H1 (cell line): ENCODE results near the gene AGBL4. TPM values are rescaled to one million over a fixed set of nuclear protein-coding genes. Genes with fewer than 3 reads are reported as not detected.

Experiments used
- CTCF ChIA-PET: fragments of 300-600 bp; sonication (Branson Sonifier 250); formaldehyde crosslinking; loops from one replicate; lab custom pipeline; 2021; ENCODE audit not compliant: partially characterized antibody; lab: Charles Lee
- POLR2A ChIA-PET: fragments of 300-600 bp; sonication (Branson Sonifier 250); formaldehyde crosslinking; loops from one replicate; lab custom pipeline; 2021; ENCODE audit warnings: inconsistent platforms; ENCODE audit not compliant: partially characterized antibody; lab: Charles Lee
- DNase-seq, 2 experiments: peaks; one replicate each; pipeline versions ENCODE4 v3.0.0 to v3.0.0-alpha.2; 2010 to 2022; ENCODE audit warnings: low spot score in 2 of 2, low read depth in 1 of 2, mixed read lengths in 1 of 2
- FAIRE-seq: peaks from 2 replicates; lab custom pipeline; 2011; peaks lifted over from hg19 to GRCh38; lab: Jason Lieb, UNC
- H2AFZ ChIP-seq: 2 replicates; pipeline ENCODE4 v1.8.1; 2012; ENCODE audit warnings: low read length, inconsistent platforms
- H2AK5ac ChIP-seq: 2 replicates; pipeline ENCODE4 v1.6.1; 2013; ENCODE audit warnings: low read depth, low read length
- H2BK120ac ChIP-seq: replicated peaks from 2 replicates; pipeline ENCODE3; 2013; ENCODE audit warnings: low read depth, low read length, inconsistent platforms
- H2BK12ac ChIP-seq: 2 replicates; pipeline ENCODE4 v1.6.1; 2013; ENCODE audit warnings: low read depth, low read length
- H2BK15ac ChIP-seq: 2 replicates; pipeline ENCODE4 v1.6.1; 2013; ENCODE audit warnings: low read length
- H2BK20ac ChIP-seq: 2 replicates; pipeline ENCODE4 v1.6.1; 2013; ENCODE audit warnings: low read length
- H2BK5ac ChIP-seq: 2 replicates; pipeline ENCODE4 v1.6.1; 2013; ENCODE audit warnings: low read depth, low read length
- H3K14ac ChIP-seq: 2 replicates; pipeline ENCODE4 v1.6.1; 2013; ENCODE audit warnings: inconsistent platforms; ENCODE audit not compliant: insufficient read length
- H3K18ac ChIP-seq: 2 replicates; pipeline ENCODE4 v1.6.1; 2013; ENCODE audit warnings: low read length; ENCODE audit errors: extremely low read depth
- H3K23ac ChIP-seq: 2 replicates; pipeline ENCODE4 v1.6.1; 2013; ENCODE audit warnings: inconsistent platforms; ENCODE audit not compliant: insufficient read length
- H3K23me2 ChIP-seq: 2 replicates; pipeline ENCODE4 v1.6.1; 2013; ENCODE audit warnings: low read depth, low read length
- H3K27ac ChIP-seq: 2 replicates; pipeline ENCODE4 v1.6.1; 2011; ENCODE audit warnings: low read depth, low read length, inconsistent platforms
- H3K27me3 ChIP-seq, 4 experiments: replicated peaks in 1 of 4; 1 replicate in 1 of 4; 2 replicates in 3 of 4; pipeline versions ENCODE4 v1.6.1 to v1.8.1; 2011 to 2013; ENCODE audit warnings: low read length in 3 of 4, mild to moderate bottlenecking in 3 of 4, inconsistent platforms in 2 of 4, mixed read lengths in 2 of 4, moderate library complexity in 1 of 4; ENCODE audit not compliant: control insufficient read depth in 3 of 4, insufficient read depth in 3 of 4; ENCODE audit errors: extremely low read depth in 1 of 4
- H3K36me3 ChIP-seq, 4 experiments: 2 replicates each; pipeline versions ENCODE4 v1.6.1 to v1.8.1; 2011 to 2013; ENCODE audit warnings: mild to moderate bottlenecking in 4 of 4, low read length in 3 of 4, moderate library complexity in 2 of 4, control low read depth in 1 of 4, inconsistent platforms in 1 of 4; ENCODE audit not compliant: insufficient read depth in 4 of 4, control insufficient read depth in 2 of 4
- H3K4ac ChIP-seq: replicated peaks from 2 replicates; pipeline ENCODE3; 2013; ENCODE audit warnings: low read length, low read depth, mixed read lengths, inconsistent platforms; ENCODE audit not compliant: insufficient read length
- H3K4me1 ChIP-seq, 4 experiments: replicated peaks in 1 of 4; 1 replicate in 1 of 4; 2 replicates in 3 of 4; pipeline versions ENCODE4 v1.6.1 to v1.8.1; 2011 to 2013; ENCODE audit warnings: low read length in 3 of 4, inconsistent platforms in 2 of 4, mixed read lengths in 1 of 4; ENCODE audit not compliant: insufficient read depth in 4 of 4, control insufficient read depth in 3 of 4
- H3K4me2 ChIP-seq, 2 experiments: 2 replicates each; pipeline versions ENCODE4 v1.6.1 to v1.8.1; 2011 to 2013; ENCODE audit warnings: low read depth in 2 of 2, low read length in 2 of 2, control low read depth in 1 of 2, inconsistent platforms in 1 of 2, mild to moderate bottlenecking in 1 of 2; ENCODE audit not compliant: insufficient read depth in 1 of 2
- H3K4me3 ChIP-seq, 4 experiments: fragments of 200-600, 300-600 bp in 1 of 4; sonication (generic), shearing (Covaris generic), sonication (Bioruptor Twin) in 1 of 4; 2 replicates each; pipeline versions ENCODE4 v1.5.1 to v1.8.1; 2011 to 2016; ENCODE audit warnings: low read length in 4 of 4, low read depth in 3 of 4, control low read depth in 2 of 4, inconsistent platforms in 2 of 4, mild to moderate bottlenecking in 2 of 4, mixed read lengths in 1 of 4, moderate library complexity in 1 of 4; ENCODE audit not compliant: insufficient read depth in 2 of 4; ENCODE audit errors: extremely low read depth in 1 of 4
- H3K56ac ChIP-seq: replicated peaks from 2 replicates; pipeline ENCODE3; 2013; ENCODE audit warnings: low read depth, mild to moderate bottlenecking, mixed read lengths, low read length, inconsistent platforms; ENCODE audit not compliant: insufficient read length
- H3K79me1 ChIP-seq: 2 replicates; pipeline ENCODE4 v1.6.1; 2013; ENCODE audit warnings: low read depth, low read length, control low read depth
- H3K79me2 ChIP-seq, 2 experiments: 2 replicates each; pipeline versions ENCODE4 v1.6.1 to v1.8.1; 2012 to 2013; ENCODE audit warnings: low read length in 2 of 2, mild to moderate bottlenecking in 2 of 2, inconsistent platforms in 1 of 2; ENCODE audit not compliant: insufficient read depth in 2 of 2, control insufficient read depth in 1 of 2
- H3K9ac ChIP-seq, 4 experiments: replicated peaks in 1 of 4; 1 replicate in 1 of 4; 2 replicates in 3 of 4; pipeline versions ENCODE4 v1.6.1 to v1.8.1; 2011 to 2013; ENCODE audit warnings: low read depth in 3 of 4, low read length in 3 of 4, control low read depth in 2 of 4, mild to moderate bottlenecking in 2 of 4, moderate library complexity in 2 of 4, inconsistent platforms in 1 of 4; ENCODE audit errors: extremely low read depth in 1 of 4
- H3K9me3 ChIP-seq, 2 experiments: 2 replicates each; pipeline versions ENCODE4 v1.6.1 to v1.8.1; 2012 to 2013; ENCODE audit warnings: mild to moderate bottlenecking in 2 of 2, moderate library complexity in 2 of 2, control low read depth in 1 of 2, inconsistent platforms in 1 of 2, low read depth in 1 of 2, low read length in 1 of 2, mixed read lengths in 1 of 2; ENCODE audit not compliant: insufficient read depth in 2 of 2
- H4K20me1 ChIP-seq, 2 experiments: replicated peaks in 1 of 2; 2 replicates each; pipeline versions ENCODE3 to v1.8.1; 2011 to 2013; ENCODE audit warnings: inconsistent platforms in 2 of 2, low read length in 2 of 2, mild to moderate bottlenecking in 1 of 2; ENCODE audit not compliant: insufficient read depth in 2 of 2, control insufficient read depth in 1 of 2
- H4K5ac ChIP-seq: 2 replicates; pipeline ENCODE4 v1.6.1; 2013; ENCODE audit warnings: low read length, low read depth, mixed read lengths, inconsistent platforms; ENCODE audit not compliant: insufficient read length
- H4K8ac ChIP-seq: 2 replicates; pipeline ENCODE4 v1.8.0; 2013; ENCODE audit warnings: mild to moderate bottlenecking, moderate library complexity, low read length, inconsistent platforms; ENCODE audit not compliant: insufficient read depth; ENCODE audit errors: extremely low read depth
- H4K91ac ChIP-seq: replicated peaks from 2 replicates; pipeline ENCODE3; 2013; ENCODE audit warnings: low read length, mixed read lengths, inconsistent platforms; ENCODE audit not compliant: insufficient read length
- BACH1 ChIP-seq: IDR thresholded peaks from 2 replicates; pipeline ENCODE4 v1.6.1; 2012; ENCODE audit warnings: low read length, improper control_type of control experiment
- CBX8 ChIP-seq: fragments of 300-800, 300-1000 bp; sonication (generic); IDR thresholded peaks from 2 replicates; pipeline ENCODE4 v1.7.1; 2016; ENCODE audit warnings: low read depth, low read length, borderline replicate concordance
- CHD1 ChIP-seq: IDR thresholded peaks from 2 replicates; pipeline ENCODE4 v1.6.1; 2012; ENCODE audit warnings: low read depth, low read length, improper control_type of control experiment
- CHD2 ChIP-seq: IDR thresholded peaks from 2 replicates; pipeline ENCODE4 v1.6.1; 2012; ENCODE audit warnings: low read length, improper control_type of control experiment
- GTF2F1 ChIP-seq: IDR thresholded peaks from 2 replicates; pipeline ENCODE4 v1.6.1; 2012; ENCODE audit warnings: low read depth, low read length, improper control_type of control experiment, borderline replicate concordance
- JUN ChIP-seq: IDR thresholded peaks from 2 replicates; pipeline ENCODE4 v1.6.1; 2011; ENCODE audit warnings: low read depth, mild to moderate bottlenecking, improper control_type of control experiment, low read length
- KDM4A ChIP-seq: IDR thresholded peaks from one replicate; pipeline ENCODE4 v1.7.1; 2012; ENCODE audit warnings: low read depth, mild to moderate bottlenecking, moderate library complexity, low read length, inconsistent platforms; ENCODE audit not compliant: severe bottlenecking
- MAFK ChIP-seq: IDR thresholded peaks from 2 replicates; pipeline ENCODE4 v1.6.1; 2012; ENCODE audit warnings: low read depth, mild to moderate bottlenecking, improper control_type of control experiment, low read length
- POLR2A ChIP-seq, 2 experiments: IDR thresholded peaks; 1 replicate in 1 of 2; 2 replicates in 1 of 2; pipeline ENCODE4 v1.6.1; 2011; ENCODE audit warnings: low read depth in 2 of 2, low read length in 2 of 2, mild to moderate bottlenecking in 2 of 2; ENCODE audit errors: control extremely low read depth in 1 of 2
- RAD21 ChIP-seq, 2 experiments: IDR thresholded peaks in 1 of 2; conservative IDR thresholded peaks in 1 of 2; 2 replicates each; pipeline ENCODE4 v1.6.1; 2011; ENCODE audit warnings: low read depth in 2 of 2, low read length in 2 of 2, improper control_type of control experiment in 1 of 2, inconsistent platforms in 1 of 2, mild to moderate bottlenecking in 1 of 2, moderate library complexity in 1 of 2
- SIN3A ChIP-seq, 2 experiments: IDR thresholded peaks in 1 of 2; conservative IDR thresholded peaks in 1 of 2; 2 replicates each; pipeline ENCODE4 v1.6.1; 2011 to 2012; ENCODE audit warnings: low read length in 2 of 2, improper control_type of control experiment in 1 of 2, low read depth in 1 of 2, mild to moderate bottlenecking in 1 of 2
- SIRT6 ChIP-seq: IDR thresholded peaks from one replicate; pipeline ENCODE4 v1.7.1; 2012; ENCODE audit warnings: low read length, inconsistent platforms
- TAF1 ChIP-seq: IDR thresholded peaks from 2 replicates; pipeline ENCODE4 v1.6.1; 2011; ENCODE audit warnings: mild to moderate bottlenecking, low read depth, low read length
- TEAD4 ChIP-seq: IDR thresholded peaks from 2 replicates; pipeline ENCODE4 v1.6.1; 2012; ENCODE audit warnings: low read depth, low read length, inconsistent platforms, mixed read lengths
- ZNF274 ChIP-seq: IDR thresholded peaks from 2 replicates; pipeline ENCODE4 v1.7.0; 2012; ENCODE audit warnings: low read length, borderline replicate concordance; ENCODE audit errors: extremely low read depth
- WGBS, 2 experiments: shearing (Covaris generic) in 1 of 2; methylation state at CpG; one replicate each; pipeline versions ENCODE4 v1.1.6 to v1.1.7; 2013 to 2015; ENCODE audit warnings: low lambda C conversion rate in 2 of 2, mixed read lengths in 2 of 2, inconsistent platforms in 1 of 2, low coverage in 1 of 2, missing lambda C conversion rate in 1 of 2; ENCODE audit not compliant: insufficient replicate concordance in 2 of 2, insufficient coverage in 1 of 2, insufficient read length in 1 of 2; ENCODE audit errors: extremely low coverage in 1 of 2, missing lambda C conversion rate in 1 of 2; 5-methylcytosine and 5-hydroxymethylcytosine counted together
- polyA plus RNA-seq, 7 experiments: library from polyadenylated mRNA; depleted of rRNA in 3 of 7; stranded (reverse) in 5 of 7; unstranded in 2 of 7; fragments of >200 nt in 5 of 7; fragments of 200-250 nt in 2 of 7; gene quantifications; 1 replicate in 5 of 7; 2 replicates in 1 of 7; 4 replicates in 1 of 7; pipeline versions ENCODE4 v1.2.1 to v1.2.3, GENCODE V29; 2011 to 2013; ENCODE audit warnings: missing spikeins in 2 of 7, mixed read lengths in 2 of 7
- total RNA-seq: library from RNA; stranded (reverse); fragmentation: NEBNext Ultra II Directional; extraction: Animal tissue kit (Norgen Biotek cat#: 25700); gene quantifications from 2 replicates; pipeline ENCODE4 v1.2.1, GENCODE V29; 2021

AGBL4 gene
- total and polyA plus RNA-seq, 2 of the 8 experiments (the other 6 are each of a cell fraction or from before 2014, with no cell fraction given): 0.41 to 0.45 TPM

- 67% methylated on average over 1 of the region's 1 CpG; no CpG with 5 or more reads in 1 of the 2 experiments for WGBS, 2 experiments
- Histone ChIP-seq H3K18ac (no peak overlapping the region), H3K4me1 (no peaks in the 10 kb centered on the region), H4K20me1 (no peaks in the 10 kb centered on the region), H3K4me2 (no peak overlapping the region), H4K5ac (no peak overlapping the region), H3K23me2 (no peaks in the 10 kb centered on the region), H3K23ac (no peak overlapping the region), H3K79me2 (no peaks in the 10 kb centered on the region), H3K79me1 (no peaks in the 10 kb centered on the region), H3K27ac (no peak overlapping the region), H3K27me3 (no peaks in the 10 kb centered on the region), H3K9me3 (peaks cover 72 to 89% of the 10 kb centered on the region in 2 experiments), H2BK12ac (no peak overlapping the region), H2BK5ac (no peak overlapping the region), H3K56ac (no peak overlapping the region), H2AFZ (no peak overlapping the region), H2AK5ac (no peak overlapping the region), H4K91ac (no peak overlapping the region), H3K14ac (no peak overlapping the region), H2BK120ac (no peak overlapping the region), H2BK15ac (no peak overlapping the region), H3K4ac (no peak overlapping the region), H2BK20ac (no peak overlapping the region), H4K8ac (no peak overlapping the region), H3K36me3 (no peaks in the 10 kb centered on the region), H3K4me3 (no peak overlapping the region), H3K9ac (no peak overlapping the region)
- FAIRE-seq: no peak
- ChIA-PET POLR2A (no interaction called here), CTCF (no interaction called here)
- no peak for DNase-seq
- no peak for TF ChIP-seq TAF1
- TF ChIP-seq CHD1: no peak
- no peak for TF ChIP-seq TEAD4
- TF ChIP-seq SIRT6: no peak
- TF ChIP-seq MAFK: no peak
- no peak for TF ChIP-seq ZNF274
- no peak for TF ChIP-seq CHD2
- no peak for TF ChIP-seq SIN3A (conservative IDR thresholded peaks at IDR 0.05 in 1 of 2, IDR thresholded peaks at IDR 0.05 in 1 of 2; ENCODE audit: low read depth in 1 of 2, low read length in 2 of 2)
- no peak for TF ChIP-seq POLR2A (IDR thresholded peaks at IDR 0.05; ENCODE audit: control extremely low read depth in 1 of 2, low read depth in 2 of 2, low read length in 2 of 2)
- TF ChIP-seq GTF2F1: no peak
- no peak for TF ChIP-seq RAD21 (IDR thresholded peaks at IDR 0.05 in 1 of 2, conservative IDR thresholded peaks at IDR 0.05 in 1 of 2; ENCODE audit: low read depth in 2 of 2, low read length in 2 of 2)
- no peak for TF ChIP-seq JUN
- TF ChIP-seq CBX8: no peak
- no peak for TF ChIP-seq KDM4A
- no peak for TF ChIP-seq BACH1
These were observed 798.3 kb downstream of the AGBL4 start for GRCh38 chr1:49225464-49225863.
